ENCODE data around the gene NF2. TPM values are rescaled to one million over a fixed set of nuclear protein-coding genes. Genes with fewer than 3 reads are reported as not detected.

Gene NF2
- total and polyA plus RNA-seq, 2 of the 8 experiments (the other 6 are each of a cell fraction or from before 2014, with no cell fraction given) = 17.6 to 53.6 TPM

GRCh38 chr22:29707010-29707409, 103.6 kb downstream of the NF2 start:
- H3K27me3 ChIP-seq (replicated peaks in 1 of 4; ENCODE audit: control insufficient read depth in 3 of 4, extremely low read depth in 1 of 4, insufficient read depth in 3 of 4, low read length in 3 of 4) = peaks cover 0 to 19% (median 10%) of the 10 kb centered on the region in 4 experiments; a peak in 3 of 7 replicates
- H2BK20ac ChIP-seq (ENCODE audit: low read length) = no peak overlapping the region
- no peak overlapping the region for H3K18ac ChIP-seq (ENCODE audit: extremely low read depth, low read length)
- no peak overlapping the region for H3K27ac ChIP-seq (ENCODE audit: low read depth, low read length)
- no peak overlapping the region for H2BK15ac ChIP-seq (ENCODE audit: low read length)
- no peak overlapping the region for H4K91ac ChIP-seq (replicated peaks; ENCODE audit: insufficient read length, low read length)
- H3K36me3 ChIP-seq (ENCODE audit: control insufficient read depth in 2 of 4, insufficient read depth in 4 of 4, low read length in 3 of 4) = no peaks in the 10 kb centered on the region
- H3K23me2 ChIP-seq (ENCODE audit: low read depth, low read length) = peaks cover 9% of the 10 kb centered on the region; the same call in 1 of the 2 replicates
- H2AK5ac ChIP-seq (ENCODE audit: low read depth, low read length) = 0 out of 2 replicates have a peak overlapping the region, but pooled peaks have one; percentile 26
- no peak overlapping the region for H2AFZ ChIP-seq (ENCODE audit: low read length)
- no peak overlapping the region for H3K4me2 ChIP-seq (ENCODE audit: insufficient read depth in 1 of 2, low read depth in 2 of 2, low read length in 2 of 2)
- no peaks in the 10 kb centered on the region for H3K79me2 ChIP-seq (ENCODE audit: control insufficient read depth in 1 of 2, insufficient read depth in 2 of 2, low read length in 2 of 2)
- peaks cover 5 to 43% (median 31%) of the 10 kb centered on the region in 4 experiments for H3K4me1 ChIP-seq (replicated peaks in 1 of 4; ENCODE audit: control insufficient read depth in 3 of 4, insufficient read depth in 4 of 4, low read length in 3 of 4)
- H3K14ac ChIP-seq (ENCODE audit: insufficient read length) = no peak overlapping the region
- no peak overlapping the region for H3K4me3 ChIP-seq (ENCODE audit: extremely low read depth in 1 of 4, insufficient read depth in 2 of 4, low read depth in 3 of 4, low read length in 4 of 4)
- H2BK5ac ChIP-seq (ENCODE audit: low read depth, low read length) = 0 out of 2 replicates have a peak overlapping the region, but pooled peaks have one; percentile 9
- H3K9me3 ChIP-seq (ENCODE audit: insufficient read depth in 2 of 2, low read depth in 1 of 2, low read length in 1 of 2) = no peaks in the 10 kb centered on the region
- H4K5ac ChIP-seq (ENCODE audit: insufficient read length, low read depth, low read length) = no peak overlapping the region
- H3K9ac ChIP-seq (replicated peaks in 1 of 4; ENCODE audit: extremely low read depth in 1 of 4, low read depth in 3 of 4, low read length in 3 of 4) = no peak overlapping the region
- H2BK120ac ChIP-seq (replicated peaks; ENCODE audit: low read depth, low read length) = no peak overlapping the region
- FAIRE-seq (no peak), DNase-seq (ENCODE audit: low read depth in 1 of 2, low spot score in 2 of 2) (no peak)
- POLR2A ChIA-PET (ENCODE audit: partially characterized antibody) = interaction anchor here (1.0 to 1.1 kb wide), 2 partner anchors 31 to 75 kb away, joined by 3 read pairs; no protein-coding TSS in a partner anchor
- TF ChIP-seq POU5F1 (IDR thresholded peaks at IDR 0.05; ENCODE audit: low read depth, low read length) (no peak), SAP30 (IDR thresholded peaks at IDR 0.05; ENCODE audit: insufficient read depth, insufficient replicate concordance, low read length) (no peak), RFX5 (IDR thresholded peaks at IDR 0.05; ENCODE audit: borderline replicate concordance, low read depth, low read length) (no peak), SRF (IDR thresholded peaks at IDR 0.05; ENCODE audit: low read depth, low read length) (no peak), PHF8 (conservative IDR thresholded peaks at IDR 0.05; ENCODE audit: low read depth, low read length) (no peak), SIRT6 (IDR thresholded peaks at IDR 0.05; ENCODE audit: low read length) (no peak), EP300 (IDR thresholded peaks at IDR 0.05; ENCODE audit: borderline replicate concordance in 1 of 2, low read depth in 2 of 2, low read length in 2 of 2) (no peak), SIN3A (conservative IDR thresholded peaks at IDR 0.05 in 1 of 2, IDR thresholded peaks at IDR 0.05 in 1 of 2; ENCODE audit: low read depth in 1 of 2, low read length in 2 of 2) (no peak), ZNF274 (IDR thresholded peaks at IDR 0.05; ENCODE audit: borderline replicate concordance, extremely low read depth, low read length) (no peak), E2F6 (IDR thresholded peaks at IDR 0.05) (no peak)
- no peak overlapping the region for H2BK12ac ChIP-seq (ENCODE audit: low read depth, low read length)
- 97% methylated on average over 13 of the region's 18 CpGs; no CpG with 5 or more reads in 1 of the 2 experiments for WGBS, 2 experiments (ENCODE audit: extremely low coverage in 1 of 2, insufficient coverage in 1 of 2, insufficient read length in 1 of 2, insufficient replicate concordance in 2 of 2, low coverage in 1 of 2, low lambda C conversion rate in 2 of 2, missing lambda C conversion rate in 1 of 2)
- H4K20me1 ChIP-seq (replicated peaks in 1 of 2; ENCODE audit: control insufficient read depth in 1 of 2, insufficient read depth in 2 of 2, low read length in 2 of 2) = peaks cover 0 to 5% of the 10 kb centered on the region in 2 experiments
- H3K23ac ChIP-seq (ENCODE audit: insufficient read length) = no peak overlapping the region
- no peak overlapping the region for H4K8ac ChIP-seq (ENCODE audit: extremely low read depth, insufficient read depth, low read length)
- no peak overlapping the region for H3K4ac ChIP-seq (replicated peaks; ENCODE audit: insufficient read length, low read depth, low read length)
- no peak overlapping the region for H3K56ac ChIP-seq (replicated peaks; ENCODE audit: insufficient read length, low read depth, low read length)
- no peaks in the 10 kb centered on the region for H3K79me1 ChIP-seq (ENCODE audit: low read depth, low read length)
- CTCF ChIA-PET (ENCODE audit: partially characterized antibody) = interaction anchor here (0.6 to 4.5 kb wide), 5 partner anchors 10 to 86 kb away, joined by 3 to 25 read pairs (median 7); no protein-coding TSS in a partner anchor
